HepG2 (cell line): ENCODE results near the gene USP12. TPM values are rescaled to one million over a fixed set of nuclear protein-coding genes. Genes with fewer than 3 reads are reported as not detected.
A peak's percentile ranks its signal among the peaks of the same experiment; 100 is the strongest.

Experiments used
- CENPX ChIP-seq: sonication (generic); formaldehyde crosslinking; IDR thresholded peaks from 2 replicates; pipeline ENCODE4 v1.9.0; 2021; ENCODE audit warnings: mild to moderate bottlenecking, missing genetic modification reagents, moderate library complexity
- CTCF ChIP-seq: sonication (generic); formaldehyde crosslinking; IDR thresholded peaks from 2 replicates; pipeline ENCODE4 v1.5.0; 2020; ENCODE audit warnings: mild to moderate bottlenecking, missing genetic modification reagents, moderate library complexity
- FIP1L1 ChIP-seq: fragments of 200-400 bp; formaldehyde crosslinking; IDR thresholded peaks from 2 replicates; pipeline ENCODE4 v1.6.1; 2018; ENCODE audit warnings: low read depth, mild to moderate bottlenecking, low read length, moderate library complexity, borderline replicate concordance; ENCODE audit not compliant: insufficient read depth
- FOXC1 ChIP-seq: sonication (generic); formaldehyde crosslinking; IDR thresholded peaks from 2 replicates; pipeline ENCODE4 v1.8.0; 2022; ENCODE audit warnings: mild to moderate bottlenecking, missing genetic modification reagents, borderline replicate concordance
- HNF1B ChIP-seq: sonication (generic); formaldehyde crosslinking; IDR thresholded peaks from 2 replicates; pipeline ENCODE4 v1.5.1; 2020; ENCODE audit warnings: mild to moderate bottlenecking, moderate library complexity, missing genetic modification reagents
- LRRFIP1 ChIP-seq: sonication (generic); formaldehyde crosslinking; conservative IDR thresholded peaks from 2 replicates; pipeline ENCODE4 v1.4.0; 2020; ENCODE audit warnings: missing genetic modification reagents
- NCOA1 ChIP-seq: sonication (generic); formaldehyde crosslinking; IDR thresholded peaks from 2 replicates; pipeline ENCODE4 v1.9.0; 2021; ENCODE audit warnings: missing genetic modification reagents
- NFE2L2 ChIP-seq: fragments of 150-350 bp; IDR thresholded peaks from 2 replicates; pipeline ENCODE4 v1.6.1; 2014; ENCODE audit warnings: low read length
- PITX1 ChIP-seq: sonication (generic); formaldehyde crosslinking; IDR thresholded peaks from 2 replicates; pipeline ENCODE4 v1.5.1; 2020; ENCODE audit warnings: mild to moderate bottlenecking, missing genetic modification reagents
- RORA ChIP-seq: sonication (generic); formaldehyde crosslinking; IDR thresholded peaks from 2 replicates; pipeline ENCODE4 v1.5.0; 2020; ENCODE audit warnings: mild to moderate bottlenecking, missing genetic modification reagents, moderate library complexity
- SYNCRIP ChIP-seq: fragments of 200-400 bp; formaldehyde crosslinking; IDR thresholded peaks from 2 replicates; pipeline ENCODE4 v1.6.1; 2018; ENCODE audit warnings: mild to moderate bottlenecking, low read depth, low read length; ENCODE audit not compliant: insufficient read depth
- WIZ ChIP-seq: sonication (generic); formaldehyde crosslinking; IDR thresholded peaks from 2 replicates; pipeline ENCODE4 v1.5.1; 2020; ENCODE audit warnings: mild to moderate bottlenecking, missing genetic modification reagents
- ZNF234 ChIP-seq: sonication (generic); formaldehyde crosslinking; conservative IDR thresholded peaks from 2 replicates; pipeline ENCODE4 v1.5.1; 2020; ENCODE audit warnings: mild to moderate bottlenecking, missing genetic modification reagents
- ZNF350 ChIP-seq: sonication (generic); formaldehyde crosslinking; IDR thresholded peaks from 2 replicates; pipeline ENCODE4 v1.4.0; 2020; ENCODE audit warnings: mild to moderate bottlenecking, low read depth, missing genetic modification reagents, borderline replicate concordance
- ZNF564 ChIP-seq: sonication (generic); formaldehyde crosslinking; IDR thresholded peaks from 2 replicates; pipeline ENCODE4 v1.8.1; 2023; ENCODE audit warnings: mild to moderate bottlenecking, missing genetic modification reagents
- ZNF691 ChIP-seq: sonication (generic); formaldehyde crosslinking; IDR thresholded peaks from 2 replicates; pipeline ENCODE4 v1.4.0; 2020; ENCODE audit warnings: missing genetic modification reagents, low read depth, mild to moderate bottlenecking, borderline replicate concordance
- polyA plus RNA-seq, 8 experiments: library from polyadenylated mRNA; depleted of rRNA in 3 of 8; stranded (reverse) in 7 of 8; unstranded in 1 of 8; fragments of >200 nt; fragmentation: Illumina TruSeq in 4 of 8; extraction: Trizol in 4 of 8; gene quantifications; 2 replicates each; pipeline versions ENCODE4 v1.2.1 to v1.2.3, GENCODE V29; 2011 to 2016; ENCODE audit warnings: low read depth in 4 of 8, missing spikeins in 1 of 8, mixed read lengths in 1 of 8; ENCODE audit not compliant: insufficient read depth in 1 of 8
- total RNA-seq, 5 experiments: library from RNA; depleted of rRNA; stranded (reverse); fragments of >200 nt; fragmentation: Illumina TruSeq; extraction: Trizol; gene quantifications; 2 replicates each; pipeline ENCODE4 v1.2.3, GENCODE V29; 2016; ENCODE audit warnings: low read depth in 1 of 5
- TF ChIP-seq, protein P1 (sequence below): sonication (generic); formaldehyde crosslinking; IDR thresholded peaks from 2 replicates; pipeline ENCODE4 v1.5.0; 2020; ENCODE audit warnings: mild to moderate bottlenecking, missing genetic modification reagents
- TF ChIP-seq, protein P2 (sequence below): sonication (generic); formaldehyde crosslinking; IDR thresholded peaks from 2 replicates; pipeline ENCODE4 v1.8.1; 2023; ENCODE audit warnings: missing genetic modification reagents, inconsistent platforms, borderline replicate concordance

USP12 gene
- total and polyA plus RNA-seq, 2 of the 13 experiments (the other 11 are each of a cell fraction or from before 2014, with no cell fraction given), result 9.8 to 19.5 TPM

DNA sequence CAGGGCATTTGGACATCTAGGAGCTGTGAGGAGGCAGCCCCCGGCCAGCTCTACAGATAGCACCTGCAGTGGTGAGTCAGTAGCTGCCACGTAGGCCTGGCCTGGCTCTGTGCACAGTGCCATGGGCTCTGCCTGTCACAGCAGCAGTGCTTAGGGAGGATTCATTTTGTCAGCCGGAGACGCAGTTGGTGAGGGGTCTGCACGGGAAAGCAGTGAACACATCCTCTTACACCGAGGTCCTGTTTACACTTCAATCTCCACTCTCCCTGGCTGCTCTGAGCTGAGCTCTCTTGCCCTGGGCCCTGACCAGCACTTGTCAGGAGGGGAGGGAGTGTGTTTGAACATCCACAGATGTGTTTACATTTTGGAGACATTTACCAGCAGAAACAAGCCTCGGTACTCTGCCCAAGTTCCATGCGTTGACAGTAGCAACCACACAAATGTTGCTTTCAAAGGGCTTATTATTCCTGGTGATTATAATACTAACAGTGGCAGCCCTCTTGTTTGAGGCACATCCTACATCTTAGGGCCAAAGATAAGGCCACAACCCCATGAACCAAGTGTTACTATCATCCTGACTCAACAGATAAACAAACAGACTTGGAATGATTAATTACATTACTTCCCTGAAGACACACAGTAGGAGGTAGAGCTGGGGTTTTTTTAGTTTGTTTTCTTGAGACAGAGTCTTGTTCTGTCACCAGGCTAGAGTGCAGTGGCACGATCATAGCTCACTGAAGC lies 148.9 kb downstream of the USP12 start (continued):
- TF ChIP-seq, protein P1, sequence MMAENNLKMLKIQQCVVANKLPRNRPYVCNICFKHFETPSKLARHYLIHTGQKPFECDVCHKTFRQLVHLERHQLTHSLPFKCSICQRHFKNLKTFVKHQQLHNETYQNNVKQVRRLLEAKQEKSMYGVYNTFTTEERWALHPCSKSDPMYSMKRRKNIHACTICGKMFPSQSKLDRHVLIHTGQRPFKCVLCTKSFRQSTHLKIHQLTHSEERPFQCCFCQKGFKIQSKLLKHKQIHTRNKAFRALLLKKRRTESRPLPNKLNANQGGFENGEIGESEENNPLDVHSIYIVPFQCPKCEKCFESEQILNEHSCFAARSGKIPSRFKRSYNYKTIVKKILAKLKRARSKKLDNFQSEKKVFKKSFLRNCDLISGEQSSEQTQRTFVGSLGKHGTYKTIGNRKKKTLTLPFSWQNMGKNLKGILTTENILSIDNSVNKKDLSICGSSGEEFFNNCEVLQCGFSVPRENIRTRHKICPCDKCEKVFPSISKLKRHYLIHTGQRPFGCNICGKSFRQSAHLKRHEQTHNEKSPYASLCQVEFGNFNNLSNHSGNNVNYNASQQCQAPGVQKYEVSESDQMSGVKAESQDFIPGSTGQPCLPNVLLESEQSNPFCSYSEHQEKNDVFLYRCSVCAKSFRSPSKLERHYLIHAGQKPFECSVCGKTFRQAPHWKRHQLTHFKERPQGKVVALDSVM (CRISPR knock-in tag), result no peak
- TF ChIP-seq PITX1 (CRISPR knock-in tag) (peak; percentile 62; the same call in 1 of the 2 replicates), ZNF564 (CRISPR knock-in tag) (no peak), SYNCRIP (no peak), RORA (CRISPR knock-in tag) (no peak), ZNF350 (CRISPR knock-in tag) (no peak), ZNF691 (0 out of 2 replicates have a peak, but pooled peaks have one; percentile 66), ZNF234 (no peak), FOXC1 (CRISPR knock-in tag) (no peak), LRRFIP1 (CRISPR knock-in tag) (no peak), WIZ (no peak), NFE2L2 (no peak), CENPX (no peak), CTCF (no peak), HNF1B (CRISPR knock-in tag) (peak; percentile 77; the same call in 1 of the 2 replicates), NCOA1 (CRISPR knock-in tag) (no peak), FIP1L1 (no peak)
- TF ChIP-seq, protein P2, sequence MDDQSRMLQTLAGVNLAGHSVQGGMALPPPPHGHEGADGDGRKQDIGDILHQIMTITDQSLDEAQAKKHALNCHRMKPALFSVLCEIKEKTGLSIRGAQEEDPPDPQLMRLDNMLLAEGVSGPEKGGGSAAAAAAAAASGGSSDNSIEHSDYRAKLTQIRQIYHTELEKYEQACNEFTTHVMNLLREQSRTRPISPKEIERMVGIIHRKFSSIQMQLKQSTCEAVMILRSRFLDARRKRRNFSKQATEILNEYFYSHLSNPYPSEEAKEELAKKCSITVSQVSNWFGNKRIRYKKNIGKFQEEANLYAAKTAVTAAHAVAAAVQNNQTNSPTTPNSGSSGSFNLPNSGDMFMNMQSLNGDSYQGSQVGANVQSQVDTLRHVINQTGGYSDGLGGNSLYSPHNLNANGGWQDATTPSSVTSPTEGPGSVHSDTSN (CRISPR knock-in tag), result no peak
